Neural progenitor cell (in vitro differentiated cells): Measurements from ENCODE around the gene GPR82. TPM values are rescaled to one million over a fixed set of nuclear protein-coding genes. Genes with fewer than 3 reads are reported as not detected.

Source experiments
- DNase-seq: peaks from one replicate; pipeline ENCODE4 v3.0.0-alpha.2; 2016; ENCODE audit warnings: low spot score
- H2AFZ ChIP-seq: fragments of 200-600 bp; sonication (generic); replicated peaks from 2 replicates; pipeline ENCODE4 v1.6.1; 2016; ENCODE audit warnings: antibody characterized with exemption
- H3F3A ChIP-seq: fragments of 200-600 bp; sonication (generic); 2 replicates; pipeline ENCODE4 v1.6.1; 2016; ENCODE audit warnings: antibody characterized with exemption, low read depth
- H3K27ac ChIP-seq: fragments of 200-600 bp; sonication (generic); 2 replicates; pipeline ENCODE4 v1.5.1; 2016; ENCODE audit warnings: mild to moderate bottlenecking
- H3K27me3 ChIP-seq: fragments of 200-600 bp; sonication (generic); 2 replicates; pipeline ENCODE4 v1.6.1; 2016; ENCODE audit warnings: mild to moderate bottlenecking, moderate library complexity
- H3K36me3 ChIP-seq: fragments of 200-600 bp; sonication (generic); 2 replicates; pipeline ENCODE4 v1.5.1; 2016
- H3K4me1 ChIP-seq: fragments of 200-600 bp; sonication (generic); 2 replicates; pipeline ENCODE4 v1.6.1; 2016; ENCODE audit warnings: mixed run types
- H3K4me2 ChIP-seq: fragments of 200-600 bp; sonication (generic); 2 replicates; pipeline ENCODE4 v1.6.1; 2016
- H3K4me3 ChIP-seq: fragments of 200-600 bp; sonication (generic); 2 replicates; pipeline ENCODE4 v1.5.1; 2016
- H3K79me2 ChIP-seq: fragments of 200-600 bp; sonication (generic); 2 replicates; pipeline ENCODE4 v1.6.1; 2016; ENCODE audit warnings: low read depth
- H3K9ac ChIP-seq: fragments of 200-600 bp; sonication (generic); 2 replicates; pipeline ENCODE4 v1.6.1; 2016
- H3K9me3 ChIP-seq: fragments of 200-600 bp; sonication (generic); 2 replicates; pipeline ENCODE4 v1.5.1; 2016; ENCODE audit warnings: low read depth
- H4K20me1 ChIP-seq: fragments of 200-600 bp; sonication (generic); 2 replicates; pipeline ENCODE4 v1.6.1; 2016; ENCODE audit warnings: low read depth
- H3K27ac Mint-ChIP-seq: 3 replicates; pipeline ENCODE4 v1.8.0; 2021; ENCODE audit warnings: mixed read lengths
- H3K27me3 Mint-ChIP-seq: 2 replicates; pipeline ENCODE4 v1.8.0; 2022; ENCODE audit warnings: low read depth, mild to moderate bottlenecking, inconsistent platforms, moderate library complexity, mixed read lengths; ENCODE audit not compliant: insufficient read depth
- H3K36me3 Mint-ChIP-seq: 3 replicates; pipeline ENCODE4 v1.8.0; 2021; ENCODE audit warnings: mixed read lengths
- H3K4me1 Mint-ChIP-seq: 3 replicates; pipeline ENCODE4 v1.8.0; 2021; ENCODE audit warnings: mixed read lengths
- H3K4me3 Mint-ChIP-seq: 3 replicates; pipeline ENCODE4 v1.8.0; 2021; ENCODE audit warnings: mild to moderate bottlenecking, moderate library complexity, mixed read lengths
- H3K9me3 Mint-ChIP-seq: 3 replicates; pipeline ENCODE4 v1.8.0; 2020; ENCODE audit warnings: mixed read lengths
- CTCF ChIP-seq: fragments of 200-600 bp; sonication (generic); IDR thresholded peaks from 2 replicates; pipeline ENCODE4 v1.5.1; 2017; ENCODE audit warnings: antibody characterized with exemption, mild to moderate bottlenecking
- EZH2 ChIP-seq: fragments of 200-600 bp; sonication (generic); IDR thresholded peaks from 2 replicates; pipeline ENCODE4 v1.6.1; 2017; ENCODE audit warnings: antibody characterized with exemption, mild to moderate bottlenecking, moderate library complexity
- EZH2phosphoT487 ChIP-seq: fragments of 200-600 bp; sonication (generic); IDR thresholded peaks from 2 replicates; pipeline ENCODE4 v1.6.1; 2017; ENCODE audit warnings: antibody characterized with exemption
- total RNA-seq: library from RNA; depleted of rRNA; stranded (reverse); fragments of >200 nt; gene quantifications from 2 replicates; pipeline ENCODE4 v1.2.3, GENCODE V29; 2015; ENCODE audit warnings: low replicate concordance

GPR82 gene
- total RNA-seq, 1 donor from 2014 or later = not detected

- peaks cover 5% of the 10 kb centered on the region for H3K4me1 ChIP-seq
- no peaks in the 10 kb centered on the region for H3K9me3 Mint-ChIP-seq
- no peak overlapping the region for H3K4me3 Mint-ChIP-seq
- no peak overlapping the region for H3K27ac ChIP-seq
- H3K27me3 Mint-ChIP-seq = no peaks in the 10 kb centered on the region
- no peaks in the 10 kb centered on the region for H3K36me3 Mint-ChIP-seq
- TF ChIP-seq EZH2 (no peak), CTCF (peak; percentile 56)
- no peak overlapping the region for H3K4me3 ChIP-seq
- no peak overlapping the region for H3K27ac Mint-ChIP-seq
- H3K9ac ChIP-seq = no peak overlapping the region
- no peak overlapping the region for H2AFZ ChIP-seq
- peaks cover 6% of the 10 kb centered on the region for H3K4me1 Mint-ChIP-seq
- no peak overlapping the region for H3K4me2 ChIP-seq
- H3K27me3 ChIP-seq = no peaks in the 10 kb centered on the region
- peaks cover 4% of the 10 kb centered on the region for H3F3A ChIP-seq
- no peaks in the 10 kb centered on the region for H3K9me3 ChIP-seq
- H3K79me2 ChIP-seq = no peaks in the 10 kb centered on the region
- peak; percentile 33 for DNase-seq
- no peaks in the 10 kb centered on the region for H3K36me3 ChIP-seq
- no peaks in the 10 kb centered on the region for H4K20me1 ChIP-seq
These were observed 10.5 kb downstream of the GPR82 start for GRCh38 chrX:41734530-41734929.

DNA sequence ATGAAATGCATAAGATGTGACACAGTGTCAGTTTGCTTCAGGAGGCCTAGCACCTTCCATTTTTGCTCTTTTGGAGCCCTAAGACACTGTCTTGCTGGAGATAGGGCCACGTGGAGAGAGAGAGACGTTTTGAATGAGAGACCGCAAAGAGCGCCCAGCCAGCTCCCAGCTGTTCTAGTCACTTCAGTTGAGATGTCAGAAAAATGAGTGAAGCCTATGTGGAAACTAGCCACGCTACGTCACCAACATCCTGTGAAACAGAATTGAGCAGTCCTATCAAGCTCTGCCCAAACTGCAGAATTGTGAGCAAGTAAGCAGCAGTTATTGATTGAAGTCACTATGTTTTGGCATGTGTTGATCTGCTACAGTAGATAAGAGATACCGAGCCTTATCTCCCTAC, 13.1 kb downstream of the GPR82 start:
- Histone ChIP-seq H2AFZ (no peak overlapping the region), H3K27me3 (no peaks in the 10 kb centered on the region), H4K20me1 (no peaks in the 10 kb centered on the region), H3K4me3 (no peak overlapping the region), H3K4me2 (no peak overlapping the region), H3K79me2 (no peaks in the 10 kb centered on the region), H3K9me3 (no peaks in the 10 kb centered on the region), H3K4me1 (peaks cover 5% of the 10 kb centered on the region), H3K36me3 (no peaks in the 10 kb centered on the region), H3F3A (peaks cover 4% of the 10 kb centered on the region), H3K27ac (no peak overlapping the region), H3K9ac (no peak overlapping the region)
- DNase-seq = no peak
- Mint-ChIP-seq H3K27me3 (no peaks in the 10 kb centered on the region), H3K36me3 (no peaks in the 10 kb centered on the region), H3K4me3 (no peak overlapping the region), H3K27ac (no peak overlapping the region), H3K9me3 (no peaks in the 10 kb centered on the region), H3K4me1 (peaks cover 4% of the 10 kb centered on the region)
- TF ChIP-seq CTCF = no peak
- no peak for TF ChIP-seq EZH2
- no peak for TF ChIP-seq EZH2phosphoT487

GRCh38 chrX:41739871-41740270, 15.9 kb downstream of the GPR82 start:
- H3K27me3 ChIP-seq = no peaks in the 10 kb centered on the region
- no peak overlapping the region for H3K27ac ChIP-seq
- H3K4me3 Mint-ChIP-seq = no peak overlapping the region
- H2AFZ ChIP-seq = no peak overlapping the region
- H3K9ac ChIP-seq = no peak overlapping the region
- H4K20me1 ChIP-seq = no peaks in the 10 kb centered on the region
- H3K36me3 ChIP-seq = no peaks in the 10 kb centered on the region
- no peaks in the 10 kb centered on the region for H3K9me3 ChIP-seq
- no peaks in the 10 kb centered on the region for H3K79me2 ChIP-seq
- H3K4me3 ChIP-seq = no peak overlapping the region
- H3K27ac Mint-ChIP-seq = no peak overlapping the region
- no peaks in the 10 kb centered on the region for H3K4me1 Mint-ChIP-seq
- H3K9me3 Mint-ChIP-seq = no peaks in the 10 kb centered on the region
- no peaks in the 10 kb centered on the region for H3K4me1 ChIP-seq
- H3F3A ChIP-seq = peaks cover 4% of the 10 kb centered on the region
- no peak for DNase-seq
- peaks cover 7% of the 10 kb centered on the region for H3K36me3 Mint-ChIP-seq
- no peak overlapping the region for H3K4me2 ChIP-seq
- no peak for TF ChIP-seq CTCF
- TF ChIP-seq EZH2phosphoT487 = no peak
- TF ChIP-seq EZH2 = no peak
- H3K27me3 Mint-ChIP-seq = no peaks in the 10 kb centered on the region
